IPS-20b (cell line): ENCODE data around the gene KLK3.

Experiments
- H3K27ac ChIP-seq: one replicate; pipeline ENCODE4 v1.5.1; 2013; ENCODE audit warnings: low read length
- H3K27me3 ChIP-seq: 2 replicates; pipeline ENCODE4 v1.6.1; 2013; ENCODE audit warnings: mild to moderate bottlenecking, low read length, inconsistent platforms; ENCODE audit not compliant: insufficient read depth
- H3K36me3 ChIP-seq: 2 replicates; pipeline ENCODE4 v1.6.1; 2013; ENCODE audit warnings: low read depth, mild to moderate bottlenecking, inconsistent platforms, low read length, moderate library complexity; ENCODE audit not compliant: insufficient read depth
- H3K4me1 ChIP-seq: 2 replicates; pipeline ENCODE4 v1.6.1; 2013; ENCODE audit warnings: mild to moderate bottlenecking, control low read depth, inconsistent platforms, low read length, moderate library complexity; ENCODE audit not compliant: insufficient read depth
- H3K4me3 ChIP-seq: 2 replicates; pipeline ENCODE4 v1.5.1; 2013; ENCODE audit warnings: mild to moderate bottlenecking, low read length, inconsistent platforms
- H3K9ac ChIP-seq: 2 replicates; pipeline ENCODE4 v1.6.1; 2013; ENCODE audit warnings: low read depth, mild to moderate bottlenecking, inconsistent platforms, low read length, moderate library complexity
- H3K9me3 ChIP-seq: 2 replicates; pipeline ENCODE4 v1.6.1; 2013; ENCODE audit warnings: mild to moderate bottlenecking, low read depth, low read length, inconsistent platforms; ENCODE audit not compliant: insufficient read depth

KLK3 gene

DNA sequence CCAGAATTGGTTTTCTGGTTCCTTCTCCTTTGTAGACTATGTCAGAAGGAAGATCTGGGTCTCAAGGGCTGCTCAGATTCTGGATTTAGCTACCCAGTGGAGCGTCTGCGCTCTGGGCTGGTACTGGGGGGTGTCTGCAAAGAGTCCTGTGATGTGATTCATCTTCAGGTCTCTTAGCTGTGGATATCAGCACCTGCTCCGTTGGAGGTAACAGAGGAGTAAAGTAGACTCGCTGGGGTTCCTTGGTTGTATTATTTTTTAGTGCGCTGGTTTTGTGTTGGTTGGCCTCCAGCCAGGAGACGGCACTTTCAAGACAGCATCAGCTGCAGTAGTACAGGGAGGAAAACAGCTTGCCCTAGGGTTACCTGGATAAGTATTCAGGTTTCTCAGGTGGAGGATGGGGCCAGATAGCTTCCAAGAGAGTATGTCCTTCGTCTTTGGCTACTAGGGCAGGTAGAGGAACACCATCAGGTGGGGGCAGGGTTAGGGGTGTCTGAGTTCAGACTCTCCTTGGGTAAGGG is 11.0 kb upstream of the KLK3 start:
- Histone ChIP-seq H3K27me3 (peaks cover 26% of the 10 kb centered on the region; the same call in 1 of the 2 replicates), H3K27ac (no peak overlapping the region), H3K9ac (no peak overlapping the region), H3K9me3 (peaks cover 28% of the 10 kb centered on the region), H3K4me3 (no peak overlapping the region), H3K4me1 (no peaks in the 10 kb centered on the region), H3K36me3 (no peaks in the 10 kb centered on the region)

DNA sequence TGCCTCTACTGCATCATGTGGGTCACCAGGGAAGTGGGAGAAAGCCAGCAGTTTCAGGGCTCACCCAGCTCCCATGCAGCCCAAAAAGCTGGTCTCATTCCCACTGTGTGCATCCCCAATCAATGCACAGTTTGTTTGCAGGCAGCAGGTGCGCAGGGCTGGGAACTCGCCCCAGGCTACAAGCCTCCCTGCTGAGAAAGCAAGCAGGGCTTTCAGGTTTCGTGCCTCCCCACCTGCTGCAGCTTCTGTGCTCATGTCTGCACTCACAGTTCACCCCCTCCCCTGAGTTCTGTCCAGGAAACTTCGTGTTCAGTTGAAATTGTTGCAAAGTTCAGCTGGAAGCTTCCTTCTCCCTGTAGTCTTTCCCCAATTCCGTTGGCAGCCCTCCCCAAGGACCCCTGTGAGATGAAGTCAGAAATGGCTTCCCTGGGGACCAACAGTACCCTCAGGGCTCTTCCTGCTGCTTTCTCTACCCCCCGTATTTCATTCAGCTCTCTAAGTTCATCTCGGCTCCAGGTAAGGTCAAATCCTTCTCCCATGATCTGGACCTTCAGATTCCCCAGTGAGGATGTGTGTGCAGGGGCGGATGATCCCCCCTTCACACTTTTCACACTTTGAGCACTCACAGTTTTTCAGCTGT is 10.3 kb upstream of the KLK3 start:
- H3K4me1 ChIP-seq, result no peaks in the 10 kb centered on the region
- no peak overlapping the region for H3K27ac ChIP-seq
- H3K9ac ChIP-seq, result no peak overlapping the region
- no peaks in the 10 kb centered on the region for H3K36me3 ChIP-seq
- H3K27me3 ChIP-seq, result peaks cover 26% of the 10 kb centered on the region; the same call in 1 of the 2 replicates
- no peak overlapping the region for H3K4me3 ChIP-seq
- H3K9me3 ChIP-seq, result peaks cover 33% of the 10 kb centered on the region

- Histone ChIP-seq H3K9me3 (peaks cover 29% of the 10 kb centered on the region), H3K9ac (no peak overlapping the region), H3K27ac (no peak overlapping the region), H3K36me3 (no peaks in the 10 kb centered on the region), H3K4me3 (no peak overlapping the region), H3K4me1 (no peaks in the 10 kb centered on the region), H3K27me3 (no peaks in the 10 kb centered on the region; the same call in 1 of the 2 replicates)
These were observed 4.0 kb upstream of the KLK3 start for GRCh38 chr19:50850738-50851137.

GRCh38 chr19:50851620-50852019 is 3.1 kb upstream of the KLK3 start:
- H3K4me1 ChIP-seq, result no peaks in the 10 kb centered on the region
- H3K27ac ChIP-seq, result no peak overlapping the region
- no peak overlapping the region for H3K4me3 ChIP-seq
- no peak overlapping the region for H3K9ac ChIP-seq
- no peaks in the 10 kb centered on the region; the same call in 1 of the 2 replicates for H3K27me3 ChIP-seq
- H3K36me3 ChIP-seq, result no peaks in the 10 kb centered on the region
- peaks cover 36% of the 10 kb centered on the region for H3K9me3 ChIP-seq

- Histone ChIP-seq H3K4me1 (no peaks in the 10 kb centered on the region), H3K9ac (no peak overlapping the region), H3K9me3 (peaks cover 40% of the 10 kb centered on the region), H3K4me3 (no peak overlapping the region), H3K36me3 (no peaks in the 10 kb centered on the region), H3K27me3 (no peaks in the 10 kb centered on the region; the same call in 1 of the 2 replicates), H3K27ac (no peak overlapping the region)
These were observed 2.7 kb downstream of the KLK3 start for GRCh38 chr19:50857366-50857765.

DNA sequence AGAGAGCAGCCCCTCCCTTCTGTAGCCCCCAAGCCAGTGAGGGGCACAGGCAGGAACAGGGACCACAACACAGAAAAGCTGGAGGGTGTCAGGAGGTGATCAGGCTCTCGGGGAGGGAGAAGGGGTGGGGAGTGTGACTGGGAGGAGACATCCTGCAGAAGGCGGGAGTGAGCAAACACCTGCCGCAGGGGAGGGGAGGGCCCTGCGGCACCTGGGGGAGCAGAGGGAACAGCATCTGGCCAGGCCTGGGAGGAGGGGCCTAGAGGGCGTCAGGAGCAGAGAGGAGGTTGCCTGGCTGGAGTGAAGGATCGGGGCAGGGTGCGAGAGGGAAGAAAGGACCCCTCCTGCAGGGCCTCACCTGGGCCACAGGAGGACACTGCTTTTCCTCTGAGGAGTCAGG is 4.2 kb downstream of the KLK3 start:
- Histone ChIP-seq H3K27me3 (no peaks in the 10 kb centered on the region; the same call in 1 of the 2 replicates), H3K27ac (no peak overlapping the region), H3K9ac (no peak overlapping the region), H3K4me3 (no peak overlapping the region), H3K9me3 (peaks cover 36% of the 10 kb centered on the region), H3K36me3 (no peaks in the 10 kb centered on the region), H3K4me1 (no peaks in the 10 kb centered on the region)

DNA sequence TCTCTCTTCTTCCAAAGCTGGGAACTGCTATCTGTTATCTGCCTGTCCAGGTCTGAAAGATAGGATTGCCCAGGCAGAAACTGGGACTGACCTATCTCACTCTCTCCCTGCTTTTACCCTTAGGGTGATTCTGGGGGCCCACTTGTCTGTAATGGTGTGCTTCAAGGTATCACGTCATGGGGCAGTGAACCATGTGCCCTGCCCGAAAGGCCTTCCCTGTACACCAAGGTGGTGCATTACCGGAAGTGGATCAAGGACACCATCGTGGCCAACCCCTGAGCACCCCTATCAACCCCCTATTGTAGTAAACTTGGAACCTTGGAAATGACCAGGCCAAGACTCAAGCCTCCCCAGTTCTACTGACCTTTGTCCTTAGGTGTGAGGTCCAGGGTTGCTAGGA is 5.1 kb downstream of the KLK3 start:
- Histone ChIP-seq H3K27me3 (no peaks in the 10 kb centered on the region; the same call in 1 of the 2 replicates), H3K4me3 (no peak overlapping the region), H3K9me3 (peaks cover 36% of the 10 kb centered on the region), H3K27ac (no peak overlapping the region), H3K36me3 (no peaks in the 10 kb centered on the region), H3K9ac (no peak overlapping the region), H3K4me1 (no peaks in the 10 kb centered on the region)

DNA sequence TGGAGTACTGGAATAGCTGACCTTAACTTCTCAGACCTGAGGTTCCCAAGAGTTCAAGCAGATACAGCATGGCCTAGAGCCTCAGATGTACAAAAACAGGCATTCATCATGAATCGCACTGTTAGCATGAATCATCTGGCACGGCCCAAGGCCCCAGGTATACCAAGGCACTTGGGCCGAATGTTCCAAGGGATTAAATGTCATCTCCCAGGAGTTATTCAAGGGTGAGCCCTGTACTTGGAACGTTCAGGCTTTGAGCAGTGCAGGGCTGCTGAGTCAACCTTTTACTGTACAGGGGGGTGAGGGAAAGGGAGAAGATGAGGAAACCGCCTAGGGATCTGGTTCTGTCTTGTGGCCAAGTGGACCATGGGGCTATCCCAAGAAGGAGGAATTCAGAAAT is 6.3 kb downstream of the KLK3 start:
- Histone ChIP-seq H3K27ac (no peak overlapping the region), H3K4me1 (no peaks in the 10 kb centered on the region), H3K36me3 (no peaks in the 10 kb centered on the region), H3K27me3 (no peaks in the 10 kb centered on the region; the same call in 1 of the 2 replicates), H3K4me3 (no peak overlapping the region), H3K9me3 (peaks cover 36% of the 10 kb centered on the region), H3K9ac (no peak overlapping the region)

- Histone ChIP-seq H3K4me3 (no peak overlapping the region), H3K4me1 (no peaks in the 10 kb centered on the region), H3K9me3 (peaks cover 38% of the 10 kb centered on the region), H3K27me3 (no peaks in the 10 kb centered on the region; the same call in 1 of the 2 replicates), H3K27ac (no peak overlapping the region), H3K9ac (no peak overlapping the region), H3K36me3 (no peaks in the 10 kb centered on the region)
These were observed 7.0 kb downstream of the KLK3 start for GRCh38 chr19:50861496-50862286.

DNA sequence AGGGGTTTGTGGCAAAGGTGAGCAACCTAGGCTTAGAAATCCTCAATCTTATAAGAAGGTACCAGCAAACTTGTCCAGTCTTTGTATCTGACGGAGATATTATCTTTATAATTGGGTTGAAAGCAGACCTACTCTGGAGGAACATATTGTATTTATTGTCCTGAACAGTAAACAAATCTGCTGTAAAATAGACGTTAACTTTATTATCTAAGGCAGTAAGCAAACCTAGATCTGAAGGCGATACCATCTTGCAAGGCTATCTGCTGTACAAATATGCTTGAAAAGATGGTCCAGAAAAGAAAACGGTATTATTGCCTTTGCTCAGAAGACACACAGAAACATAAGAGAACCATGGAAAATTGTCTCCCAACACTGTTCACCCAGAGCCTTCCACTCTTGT is 14.8 kb downstream of the KLK3 start:
- peaks cover 40% of the 10 kb centered on the region for H3K9me3 ChIP-seq
- H3K27ac ChIP-seq, result no peak overlapping the region
- no peaks in the 10 kb centered on the region for H3K36me3 ChIP-seq
- no peaks in the 10 kb centered on the region for H3K4me1 ChIP-seq
- no peak overlapping the region for H3K4me3 ChIP-seq
- H3K9ac ChIP-seq, result no peak overlapping the region
- H3K27me3 ChIP-seq, result no peaks in the 10 kb centered on the region

GRCh38 chr19:50870417-50871089 is 15.8 kb downstream of the KLK3 start:
- Histone ChIP-seq H3K4me1 (no peaks in the 10 kb centered on the region), H3K27ac (no peak overlapping the region), H3K36me3 (no peaks in the 10 kb centered on the region), H3K9me3 (peaks cover 47% of the 10 kb centered on the region), H3K9ac (no peak overlapping the region), H3K4me3 (no peak overlapping the region), H3K27me3 (no peaks in the 10 kb centered on the region)
